Hepatocyte (in vitro differentiated cells): ENCODE data around the gene SLAIN2.

Source experiments
- CTCF ChIP-seq: fragments of 200-600 bp; sonication (generic); IDR thresholded peaks from 2 replicates; pipeline ENCODE4 v1.5.1; 2016; ENCODE audit warnings: antibody characterized with exemption, mild to moderate bottlenecking; ENCODE audit not compliant: poor library complexity
- EZH2phosphoT487 ChIP-seq: fragments of 200-600 bp; sonication (generic); IDR thresholded peaks from one replicate; pipeline ENCODE4 v1.6.1; 2018; ENCODE audit warnings: antibody characterized with exemption, mild to moderate bottlenecking, low read depth, moderate library complexity; ENCODE audit not compliant: unreplicated experiment, severe bottlenecking

GRCh38 chr4:48439988-48440387, 98.7 kb downstream of the SLAIN2 start:
- TF ChIP-seq EZH2phosphoT487 (no peak), CTCF (no peak)
